ENCODE results near the gene PHF23.

PHF23 gene

GRCh38 chr17:7239091-7240027 lies at the start of gene PHF23:
PHF23 (minus strand) TSS chr17:7239457; CDS start chr17:7239279, 178 bp downstream.
- TF ChIP-seq CTCF (IDR thresholded peaks at IDR 0.05; ENCODE audit: borderline replicate concordance, insufficient read depth, low read depth, low read length) = no peak

GRCh38 chr17:7285679-7286078 lies 46.4 kb upstream of the PHF23 start:
- no peak for TF ChIP-seq CTCF (IDR thresholded peaks at IDR 0.05; ENCODE audit: borderline replicate concordance, insufficient read depth, low read depth, low read length)

More at GRCh38 chr17:7239091-7240027, at the start of gene PHF23:
- H3K4me3 ChIP-seq (ENCODE audit: low read depth, low read length) = peak within 1 kb of the TSS; percentile 74

GRCh38 chr17:7284911-7285310 lies 45.7 kb upstream of the PHF23 start:
- TF ChIP-seq CTCF (IDR thresholded peaks at IDR 0.05; ENCODE audit: borderline replicate concordance, insufficient read depth, low read depth, low read length) = no peak
- H3K4me3 ChIP-seq (ENCODE audit: low read depth, low read length) = no peak overlapping the region

More at GRCh38 chr17:7285679-7286078, 46.4 kb upstream of the PHF23 start:
- no peak overlapping the region for H3K4me3 ChIP-seq (ENCODE audit: low read depth, low read length)

GRCh38 chr17:7283471-7284216 lies 44.4 kb upstream of the PHF23 start:
- H3K4me3 ChIP-seq (ENCODE audit: low read depth, low read length) = no peak overlapping the region
- no peak for TF ChIP-seq CTCF (IDR thresholded peaks at IDR 0.05; ENCODE audit: borderline replicate concordance, insufficient read depth, low read depth, low read length)

GRCh38 chr17:7282752-7283321 lies 43.6 kb upstream of the PHF23 start:
- 0 out of 2 replicates have a peak, but pooled peaks have one; percentile 19 for TF ChIP-seq CTCF (IDR thresholded peaks at IDR 0.05; ENCODE audit: borderline replicate concordance, insufficient read depth, low read depth, low read length)
- H3K4me3 ChIP-seq (ENCODE audit: low read depth, low read length) = no peak overlapping the region

- H3K4me3 ChIP-seq (ENCODE audit: low read depth, low read length) = peak overlapping the region; percentile 53
- TF ChIP-seq CTCF (IDR thresholded peaks at IDR 0.05; ENCODE audit: borderline replicate concordance, insufficient read depth, low read depth, low read length) = no peak
These were observed 42.9 kb upstream of the PHF23 start for GRCh38 chr17:7281953-7282751.
